Gastroesophageal sphincter (tissue), 3 donors: ENCODE measurements around the gene NAT8L.

ENCODE experiments used
- POLR2A ChIP-seq, 2 donors: fragments of 450-650 bp; IDR thresholded peaks; one replicate each; pipeline ENCODE4 v1.6.1; 2017; ENCODE audit warnings: antibody characterized with exemption in 2 of 2, mild to moderate bottlenecking in 2 of 2, moderate library complexity in 1 of 2
- POLR2AphosphoS5 ChIP-seq: sonication (generic); formaldehyde crosslinking; IDR thresholded peaks from one replicate; pipeline ENCODE4 v1.6.1; 2017; ENCODE audit warnings: antibody characterized with exemption
- TF ChIP-seq, protein P1 (sequence below), 4 experiments: fragments of 200-600 bp in 2 of 4; fragments of 450-650 bp in 2 of 4; sonication (generic) in 1 of 4; IDR thresholded peaks; one replicate each; pipeline ENCODE4 v1.5.1; 2017 to 2019; ENCODE audit warnings: antibody characterized with exemption in 4 of 4, mild to moderate bottlenecking in 2 of 4, moderate library complexity in 2 of 4

DNA sequence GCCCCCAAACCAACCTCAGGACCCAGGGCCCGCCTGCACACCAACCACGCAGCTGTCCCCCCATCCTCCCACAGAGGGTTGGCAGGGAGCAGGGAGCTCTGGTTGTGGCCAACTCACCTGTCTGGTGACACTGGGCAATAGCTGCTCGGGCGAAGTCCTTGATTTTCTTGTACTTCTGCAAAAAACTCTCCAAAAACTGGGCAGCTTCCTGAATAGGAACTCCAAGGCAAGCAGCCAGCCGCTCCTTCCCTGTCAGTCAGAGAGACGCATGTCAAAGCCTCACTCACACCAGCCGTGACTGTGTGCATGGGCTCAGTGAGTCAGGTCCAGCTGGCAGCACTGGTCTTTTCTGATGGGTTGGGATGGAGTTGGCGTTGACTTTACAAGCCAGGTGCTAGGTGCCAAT is 26.4 kb downstream of the NAT8L start:
- no peak for TF ChIP-seq POLR2AphosphoS5
- TF ChIP-seq POLR2A (IDR thresholded peaks at IDR 0.05): no peak
- TF ChIP-seq, protein P1, sequence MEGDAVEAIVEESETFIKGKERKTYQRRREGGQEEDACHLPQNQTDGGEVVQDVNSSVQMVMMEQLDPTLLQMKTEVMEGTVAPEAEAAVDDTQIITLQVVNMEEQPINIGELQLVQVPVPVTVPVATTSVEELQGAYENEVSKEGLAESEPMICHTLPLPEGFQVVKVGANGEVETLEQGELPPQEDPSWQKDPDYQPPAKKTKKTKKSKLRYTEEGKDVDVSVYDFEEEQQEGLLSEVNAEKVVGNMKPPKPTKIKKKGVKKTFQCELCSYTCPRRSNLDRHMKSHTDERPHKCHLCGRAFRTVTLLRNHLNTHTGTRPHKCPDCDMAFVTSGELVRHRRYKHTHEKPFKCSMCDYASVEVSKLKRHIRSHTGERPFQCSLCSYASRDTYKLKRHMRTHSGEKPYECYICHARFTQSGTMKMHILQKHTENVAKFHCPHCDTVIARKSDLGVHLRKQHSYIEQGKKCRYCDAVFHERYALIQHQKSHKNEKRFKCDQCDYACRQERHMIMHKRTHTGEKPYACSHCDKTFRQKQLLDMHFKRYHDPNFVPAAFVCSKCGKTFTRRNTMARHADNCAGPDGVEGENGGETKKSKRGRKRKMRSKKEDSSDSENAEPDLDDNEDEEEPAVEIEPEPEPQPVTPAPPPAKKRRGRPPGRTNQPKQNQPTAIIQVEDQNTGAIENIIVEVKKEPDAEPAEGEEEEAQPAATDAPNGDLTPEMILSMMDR (IDR thresholded peaks at IDR 0.05): no peak
